SK-N-SH treated with all-trans-retinoic acid at 6 μM for 48 hours (cell line): ENCODE data around the gene COL4A2.

Source experiments
- ATAC-seq: fragments of 200-7000 bp; cut with Tn5 transposase; 3 replicates; pipeline ENCODE4 v1.9.1; 2020; ENCODE audit warnings: mild to moderate bottlenecking, moderate library complexity
- ARNTL ChIP-seq: fragments of 450-650 bp; formaldehyde crosslinking; IDR thresholded peaks from 2 replicates; pipeline ENCODE4 v1.5.0; 2020; ENCODE audit warnings: low read depth, mild to moderate bottlenecking, moderate library complexity, borderline replicate concordance
- BACH2 ChIP-seq: fragments of 250-450 bp; sonication (Bioruptor Pico); IDR thresholded peaks from 2 replicates; pipeline ENCODE4 v1.9.0; 2021; ENCODE audit warnings: mild to moderate bottlenecking, borderline replicate concordance
- CSDC2 ChIP-seq: fragments of 250-450 bp; sonication (Bioruptor Pico); IDR thresholded peaks from 2 replicates; pipeline ENCODE4 v1.5.0; 2020; ENCODE audit warnings: mild to moderate bottlenecking, moderate library complexity
- ESRRG ChIP-seq: fragments of 250-450 bp; sonication (Bioruptor Pico); IDR thresholded peaks from 2 replicates; pipeline ENCODE4 v1.6.1; 2021; ENCODE audit warnings: mild to moderate bottlenecking
- GLIS3 ChIP-seq: fragments of 250-450 bp; sonication (Bioruptor Pico); IDR thresholded peaks from 2 replicates; pipeline ENCODE4 v1.5.0; 2020; ENCODE audit warnings: mild to moderate bottlenecking, moderate library complexity
- ISL1 ChIP-seq: fragments of 250-450 bp; sonication (Bioruptor Pico); IDR thresholded peaks from 2 replicates; pipeline ENCODE4 v2.1.2; 2022; ENCODE audit warnings: mild to moderate bottlenecking, moderate library complexity
- OSR1 ChIP-seq: fragments of 250-450 bp; sonication (Bioruptor Pico); IDR thresholded peaks from 2 replicates; pipeline ENCODE4 v1.8.0; 2022; ENCODE audit warnings: moderate library complexity, mild to moderate bottlenecking, inconsistent platforms
- POU6F1 ChIP-seq: fragments of 250-450 bp; sonication (Bioruptor Pico); IDR thresholded peaks from 2 replicates; pipeline ENCODE4 v1.8.0; 2021; ENCODE audit warnings: low read depth, mild to moderate bottlenecking, moderate library complexity, borderline replicate concordance
- PPARA ChIP-seq: fragments of 250-450 bp; sonication (Bioruptor Pico); IDR thresholded peaks from 2 replicates; pipeline ENCODE4 v1.5.0; 2020; ENCODE audit warnings: mild to moderate bottlenecking, borderline replicate concordance
- RARB ChIP-seq: fragments of 250-450 bp; sonication (Bioruptor Pico); IDR thresholded peaks from 2 replicates; pipeline ENCODE4 v1.8.0; 2021; ENCODE audit warnings: mild to moderate bottlenecking, moderate library complexity
- SNAI2 ChIP-seq: fragments of 250-450 bp; sonication (Bioruptor Pico); IDR thresholded peaks from 2 replicates; pipeline ENCODE4 v1.5.0; 2020; ENCODE audit warnings: mild to moderate bottlenecking, moderate library complexity
- TCF4 ChIP-seq: fragments of 250-450 bp; sonication (Bioruptor Pico); IDR thresholded peaks from 2 replicates; pipeline ENCODE4 v1.8.0; 2021; ENCODE audit warnings: mild to moderate bottlenecking, moderate library complexity, borderline replicate concordance
- TSHZ2 ChIP-seq: fragments of 250-450 bp; sonication (Bioruptor Pico); IDR thresholded peaks from 2 replicates; pipeline ENCODE4 v1.5.0; 2020; ENCODE audit warnings: mild to moderate bottlenecking, moderate library complexity
- ZC3H10 ChIP-seq: fragments of 250-450 bp; sonication (Bioruptor Pico); IDR thresholded peaks from 2 replicates; pipeline ENCODE4 v1.5.1; 2021; ENCODE audit warnings: mild to moderate bottlenecking, moderate library complexity
- ZFP3 ChIP-seq: fragments of 250-450 bp; sonication (Bioruptor Pico); IDR thresholded peaks from 2 replicates; pipeline ENCODE4 v1.5.0; 2020; ENCODE audit warnings: mild to moderate bottlenecking, moderate library complexity
- ZFP30 ChIP-seq: fragments of 450-650 bp; formaldehyde crosslinking; IDR thresholded peaks from 2 replicates; pipeline ENCODE4 v1.5.0; 2022; ENCODE audit warnings: mild to moderate bottlenecking, moderate library complexity
- ZNF565 ChIP-seq: fragments of 450-650 bp; formaldehyde crosslinking; conservative IDR thresholded peaks from 2 replicates; pipeline ENCODE4 v1.5.0; 2020; ENCODE audit warnings: low read depth, mild to moderate bottlenecking, moderate library complexity
- ZNF8 ChIP-seq: fragments of 450-650 bp; formaldehyde crosslinking; IDR thresholded peaks from 2 replicates; pipeline ENCODE4 v1.5.0; 2020; ENCODE audit warnings: mild to moderate bottlenecking, moderate library complexity
- TF ChIP-seq, protein P1 (sequence below): fragments of 250-450 bp; sonication (Bioruptor Pico); IDR thresholded peaks from 2 replicates; pipeline ENCODE4 v1.5.1; 2020; ENCODE audit warnings: low read depth, mild to moderate bottlenecking, moderate library complexity
- TF ChIP-seq, protein P2 (sequence below): fragments of 250-450 bp; sonication (Bioruptor Pico); IDR thresholded peaks from 2 replicates; pipeline ENCODE4 v1.5.1; 2021; ENCODE audit warnings: mild to moderate bottlenecking, moderate library complexity

Gene COL4A2

GRCh38 chr13:110279684-110280083 lies 27.4 kb upstream of the COL4A2 start:
- ATAC-seq, result no peak
- no peak for TF ChIP-seq ISL1
- TF ChIP-seq, protein P1, sequence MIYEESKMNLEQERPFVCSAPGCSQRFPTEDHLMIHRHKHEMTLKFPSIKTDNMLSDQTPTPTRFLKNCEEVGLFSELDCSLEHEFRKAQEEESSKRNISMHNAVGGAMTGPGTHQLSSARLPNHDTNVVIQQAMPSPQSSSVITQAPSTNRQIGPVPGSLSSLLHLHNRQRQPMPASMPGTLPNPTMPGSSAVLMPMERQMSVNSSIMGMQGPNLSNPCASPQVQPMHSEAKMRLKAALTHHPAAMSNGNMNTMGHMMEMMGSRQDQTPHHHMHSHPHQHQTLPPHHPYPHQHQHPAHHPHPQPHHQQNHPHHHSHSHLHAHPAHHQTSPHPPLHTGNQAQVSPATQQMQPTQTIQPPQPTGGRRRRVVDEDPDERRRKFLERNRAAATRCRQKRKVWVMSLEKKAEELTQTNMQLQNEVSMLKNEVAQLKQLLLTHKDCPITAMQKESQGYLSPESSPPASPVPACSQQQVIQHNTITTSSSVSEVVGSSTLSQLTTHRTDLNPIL, result no peak
- TF ChIP-seq, protein P2, sequence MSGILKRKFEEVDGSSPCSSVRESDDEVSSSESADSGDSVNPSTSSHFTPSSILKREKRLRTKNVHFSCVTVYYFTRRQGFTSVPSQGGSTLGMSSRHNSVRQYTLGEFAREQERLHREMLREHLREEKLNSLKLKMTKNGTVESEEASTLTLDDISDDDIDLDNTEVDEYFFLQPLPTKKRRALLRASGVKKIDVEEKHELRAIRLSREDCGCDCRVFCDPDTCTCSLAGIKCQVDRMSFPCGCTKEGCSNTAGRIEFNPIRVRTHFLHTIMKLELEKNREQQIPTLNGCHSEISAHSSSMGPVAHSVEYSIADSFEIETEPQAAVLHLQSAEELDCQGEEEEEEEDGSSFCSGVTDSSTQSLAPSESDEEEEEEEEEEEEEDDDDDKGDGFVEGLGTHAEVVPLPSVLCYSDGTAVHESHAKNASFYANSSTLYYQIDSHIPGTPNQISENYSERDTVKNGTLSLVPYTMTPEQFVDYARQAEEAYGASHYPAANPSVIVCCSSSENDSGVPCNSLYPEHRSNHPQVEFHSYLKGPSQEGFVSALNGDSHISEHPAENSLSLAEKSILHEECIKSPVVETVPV (CRISPR knock-in tag), result no peak
- TF ChIP-seq RARB (CRISPR knock-in tag), result no peak
- no peak for TF ChIP-seq GLIS3 (CRISPR knock-in tag)

DNA sequence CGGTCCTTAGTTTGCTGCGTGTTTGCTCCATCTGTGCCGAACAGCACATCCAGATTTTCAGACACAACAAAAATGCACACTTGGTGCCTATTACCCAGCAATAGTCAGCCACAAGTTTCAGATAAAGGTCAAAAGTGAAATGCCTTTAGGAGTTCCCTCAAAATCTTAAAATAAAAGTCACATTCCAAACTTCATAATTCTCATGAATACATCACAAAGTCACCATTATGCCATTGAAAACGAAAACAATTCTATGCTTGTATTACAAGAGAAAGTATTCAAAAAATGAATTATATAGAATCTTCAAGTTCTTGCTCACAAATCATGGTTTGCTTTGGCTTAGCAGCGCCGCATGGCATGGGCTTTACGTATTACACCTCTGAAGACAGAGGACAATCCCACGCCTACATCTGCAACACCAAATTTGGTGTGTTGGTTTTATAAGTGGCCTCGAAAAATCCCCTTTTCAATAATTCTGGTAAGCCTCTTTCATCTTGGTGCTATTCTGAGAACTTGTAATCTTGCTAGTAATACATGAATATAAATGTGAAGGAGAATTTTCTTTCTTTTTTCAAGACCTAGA lies 26.8 kb upstream of the COL4A2 start:
- no peak for ATAC-seq
- TF ChIP-seq ZNF565 (CRISPR knock-in tag), result no peak
- no peak for TF ChIP-seq ESRRG (CRISPR knock-in tag)
- TF ChIP-seq GLIS3 (CRISPR knock-in tag), result no peak
- no peak for TF ChIP-seq ISL1
- no peak for TF ChIP-seq BACH2 (CRISPR knock-in tag)

DNA sequence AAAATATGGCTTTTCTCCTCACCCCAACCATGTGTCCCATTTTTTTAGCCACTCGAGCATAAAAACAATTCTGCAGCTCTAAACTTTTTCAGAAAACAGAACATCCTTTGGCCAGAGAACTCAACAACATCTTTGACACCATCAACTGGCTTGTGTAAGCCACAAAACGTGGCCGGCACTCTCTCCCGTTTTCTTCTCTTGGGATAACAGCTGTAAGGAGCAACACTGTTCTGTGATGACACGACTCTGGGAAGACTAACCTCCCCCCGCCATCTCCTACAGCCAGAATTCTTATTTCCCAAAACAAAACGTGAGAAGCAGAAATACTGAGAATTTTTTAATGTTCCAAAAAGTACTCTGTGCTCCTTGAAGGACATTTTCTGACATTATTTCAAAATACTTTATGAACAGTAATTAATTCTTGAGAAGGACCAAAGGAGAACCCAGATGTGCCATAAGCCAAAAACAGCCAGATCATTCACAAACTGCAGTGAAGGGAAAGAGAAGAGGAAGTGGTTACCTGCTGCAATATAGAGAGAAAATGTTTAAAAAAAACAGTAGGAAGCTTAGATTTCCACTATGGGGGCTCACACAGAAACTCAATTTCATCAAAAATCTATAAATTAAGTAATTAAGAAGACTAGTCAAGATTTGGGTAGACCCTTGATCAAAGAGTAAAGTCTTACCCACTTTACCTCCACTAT lies 25.9 kb upstream of the COL4A2 start:
- no peak for TF ChIP-seq TSHZ2
- no peak for TF ChIP-seq SNAI2 (CRISPR knock-in tag)
- TF ChIP-seq ZC3H10, result no peak
- TF ChIP-seq ARNTL (CRISPR knock-in tag), result no peak
- TF ChIP-seq ZNF565 (CRISPR knock-in tag), result no peak
- TF ChIP-seq TCF4 (CRISPR knock-in tag), result no peak
- TF ChIP-seq GLIS3 (CRISPR knock-in tag), result no peak
- TF ChIP-seq ISL1, result no peak
- TF ChIP-seq ZFP30 (CRISPR knock-in tag), result no peak
- TF ChIP-seq OSR1 (CRISPR knock-in tag), result no peak
- TF ChIP-seq ZNF8, result no peak
- no peak for TF ChIP-seq PPARA
- no peak for TF ChIP-seq BACH2 (CRISPR knock-in tag)
- no peak for ATAC-seq

- no peak for TF ChIP-seq ZC3H10
- TF ChIP-seq OSR1 (CRISPR knock-in tag), result no peak
- no peak for TF ChIP-seq RARB (CRISPR knock-in tag)
- no peak for TF ChIP-seq POU6F1 (CRISPR knock-in tag)
- no peak for TF ChIP-seq ZNF565 (CRISPR knock-in tag)
- TF ChIP-seq TSHZ2, result no peak
- TF ChIP-seq ZFP3 (CRISPR knock-in tag), result no peak
- no peak for TF ChIP-seq ARNTL (CRISPR knock-in tag)
- TF ChIP-seq ESRRG (CRISPR knock-in tag), result no peak
- TF ChIP-seq ISL1, result no peak
- TF ChIP-seq ZFP30 (CRISPR knock-in tag), result no peak
- TF ChIP-seq ZNF8, result no peak
- TF ChIP-seq BACH2 (CRISPR knock-in tag), result no peak
- no peak for TF ChIP-seq CSDC2 (CRISPR knock-in tag)
- TF ChIP-seq, protein P1, result no peak
- no peak for ATAC-seq
Measured at GRCh38 chr13:110281736-110282135, 25.3 kb upstream of the COL4A2 start.
